ENCODE results near the gene SIRPG. TPM values are rescaled to one million over a fixed set of nuclear protein-coding genes. Genes with fewer than 3 reads are reported as not detected.

The SIRPG gene
- polyA plus RNA-seq, 1 of the 3 experiments (the other 2 are of a cell fraction): not detected

GRCh38 chr20:1661542-1662299, 4.1 kb upstream of the SIRPG start:
- TF ChIP-seq MEF2A (IDR thresholded peaks at IDR 0.05; ENCODE audit: borderline replicate concordance, low read depth) (no peak), EZH2phosphoT487 (IDR thresholded peaks at IDR 0.05; ENCODE audit: borderline replicate concordance, low read depth) (no peak), TAF1 (IDR thresholded peaks at IDR 0.05; ENCODE audit: borderline replicate concordance, low read depth, low read length) (no peak)
- CTCF ChIA-PET: no interaction called here
- 45% methylated on average over 2 of the region's 2 CpGs for WGBS (ENCODE audit: low lambda C conversion rate)

DNA sequence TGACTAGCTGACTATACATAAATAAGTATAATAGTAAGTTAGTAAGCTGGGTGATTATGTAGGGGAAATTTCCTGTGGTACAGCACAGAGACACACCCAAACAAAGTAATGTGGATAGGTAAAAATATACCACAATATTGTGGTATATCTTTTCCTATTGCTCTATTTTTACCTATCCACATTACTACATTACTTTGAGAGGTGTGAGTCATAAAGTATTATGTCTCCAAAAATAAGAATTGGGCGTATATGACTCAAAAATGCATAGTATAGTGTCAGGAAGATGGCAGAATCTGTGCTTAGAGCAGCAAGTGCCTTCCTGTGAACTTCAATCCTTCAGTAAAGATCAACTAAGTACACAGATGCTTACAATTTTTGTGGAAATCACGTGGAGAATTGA, 2.7 kb upstream of the SIRPG start:
- H3K4me1 ChIP-seq (ENCODE audit: control insufficient read depth in 1 of 2, insufficient read depth in 2 of 2, low read depth in 1 of 2, low read length in 1 of 2): no peaks in the 10 kb centered on the region; a peak in 1 of 4 replicates
- H3K27me3 ChIP-seq (ENCODE audit: insufficient read depth): no peaks in the 10 kb centered on the region
- no peak overlapping the region for H3K4me3 ChIP-seq (ENCODE audit: low read depth in 2 of 2, low read length in 1 of 2)
- no peak overlapping the region for H2AFZ ChIP-seq (ENCODE audit: low read depth)
- H3K9me3 ChIP-seq: no peaks in the 10 kb centered on the region
- POLR2A ChIA-PET: no interaction called here
- no peaks in the 10 kb centered on the region for H3K9me2 ChIP-seq
- DNase-seq: no peak
- no peak overlapping the region for H3K27ac ChIP-seq (ENCODE audit: low read depth in 2 of 2, low read length in 1 of 2)
- H4K20me1 ChIP-seq (ENCODE audit: insufficient read depth): no peaks in the 10 kb centered on the region
- WGBS (ENCODE audit: low lambda C conversion rate): 3% methylated on average over 2 of the region's 2 CpGs
- H3K79me2 ChIP-seq (ENCODE audit: insufficient read depth): no peaks in the 10 kb centered on the region
- no peaks in the 10 kb centered on the region for H3K36me3 ChIP-seq (replicated peaks in 1 of 2; ENCODE audit: control insufficient read depth in 1 of 2, insufficient read depth in 2 of 2, low read length in 1 of 2)
- H3K9ac ChIP-seq: no peak overlapping the region
- CTCF ChIA-PET: no interaction called here
- no peak for TF ChIP-seq CTCF (IDR thresholded peaks at IDR 0.05)
- no peak for TF ChIP-seq REST (IDR thresholded peaks at IDR 0.05; ENCODE audit: low read depth, low read length)
- TF ChIP-seq RFX5 (IDR thresholded peaks at IDR 0.05; ENCODE audit: low read length): no peak
- TF ChIP-seq TCF12 (IDR thresholded peaks at IDR 0.05): no peak
- no peak for TF ChIP-seq NRF1 (IDR thresholded peaks at IDR 0.05; ENCODE audit: low read depth, low read length)
- TF ChIP-seq NFIC (IDR thresholded peaks at IDR 0.05; ENCODE audit: borderline replicate concordance): no peak
- no peak overlapping the region for H3K4me2 ChIP-seq
- H3F3A ChIP-seq (replicated peaks; ENCODE audit: insufficient read depth): no peaks in the 10 kb centered on the region

More at GRCh38 chr20:1661542-1662299, 4.1 kb upstream of the SIRPG start:
- POLR2A ChIA-PET: no interaction called here
- Histone ChIP-seq H3K27me3 (ENCODE audit: insufficient read depth) (no peaks in the 10 kb centered on the region), H3K36me3 (replicated peaks in 1 of 2; ENCODE audit: control insufficient read depth in 1 of 2, insufficient read depth in 2 of 2, low read length in 1 of 2) (no peaks in the 10 kb centered on the region), H2AFZ (ENCODE audit: low read depth) (no peak overlapping the region), H4K20me1 (ENCODE audit: insufficient read depth) (no peaks in the 10 kb centered on the region), H3K79me2 (ENCODE audit: insufficient read depth) (no peaks in the 10 kb centered on the region), H3K4me1 (ENCODE audit: control insufficient read depth in 1 of 2, insufficient read depth in 2 of 2, low read depth in 1 of 2, low read length in 1 of 2) (no peaks in the 10 kb centered on the region; a peak in 1 of 4 replicates), H3K9me3 (no peaks in the 10 kb centered on the region), H3K4me2 (no peak overlapping the region), H3F3A (replicated peaks; ENCODE audit: insufficient read depth) (no peaks in the 10 kb centered on the region), H3K4me3 (ENCODE audit: low read depth in 2 of 2, low read length in 1 of 2) (no peak overlapping the region), H3K27ac (ENCODE audit: low read depth in 2 of 2, low read length in 1 of 2) (no peak overlapping the region), H3K9ac (no peak overlapping the region), H3K9me2 (no peaks in the 10 kb centered on the region)
- no peak for DNase-seq
